ENCODE data around the gene IL12RB1. TPM values are rescaled to one million over a fixed set of nuclear protein-coding genes. Genes with fewer than 3 reads are reported as not detected.

IL12RB1 gene
- total RNA-seq, 1 experiment from 2014 or later: not detected

DNA sequence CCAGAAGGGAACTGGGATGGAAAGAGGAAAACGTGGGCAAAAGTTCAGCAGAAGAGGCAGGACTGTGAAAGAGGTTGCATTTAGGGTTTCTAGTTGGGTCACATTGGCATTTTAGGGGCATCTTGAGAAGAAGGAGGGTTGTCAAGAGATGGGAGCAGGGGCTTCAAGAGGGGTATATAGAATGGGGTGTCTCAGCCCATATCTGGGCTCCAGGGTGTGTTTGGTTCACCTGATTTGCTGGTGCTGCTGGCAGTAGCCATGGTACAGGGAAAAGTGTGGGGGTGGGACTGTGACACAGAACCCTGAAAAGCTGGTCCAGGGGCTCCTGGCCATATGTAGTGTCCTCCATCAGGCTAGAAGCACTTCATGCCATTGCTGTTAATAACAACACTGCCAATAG is 33.4 kb upstream of the IL12RB1 start:
- Mint-ChIP-seq H3K27me3 (ENCODE audit: insufficient read depth, unreplicated experiment) (no peaks in the 10 kb centered on the region), H3K4me1 (ENCODE audit: insufficient read depth, unreplicated experiment) (peaks cover 12% of the 10 kb centered on the region), H3K9me3 (ENCODE audit: unreplicated experiment) (no peaks in the 10 kb centered on the region), H3K27ac (ENCODE audit: low read depth, unreplicated experiment) (no peak overlapping the region), H3K4me3 (ENCODE audit: unreplicated experiment) (no peak overlapping the region), H3K36me3 (ENCODE audit: insufficient read depth, unreplicated experiment) (peaks cover 7% of the 10 kb centered on the region)
- no TSS peak for BruUV-seq (replicated peaks)
- ChIA-PET CTCF (interaction anchor here (0.5 to 3.1 kb wide), 2 partner anchors 21 to 32 kb away, joined by 3 to 15 read pairs; partner anchors contain the start of gene PIK3R2), POLR2A (interaction anchor here (0.5 to 1.1 kb wide), 3 partner anchors 88 to 1334 kb away, joined by 3 to 4 read pairs (median 3); no protein-coding TSS in a partner anchor)
- TF ChIP-seq, protein P1, sequence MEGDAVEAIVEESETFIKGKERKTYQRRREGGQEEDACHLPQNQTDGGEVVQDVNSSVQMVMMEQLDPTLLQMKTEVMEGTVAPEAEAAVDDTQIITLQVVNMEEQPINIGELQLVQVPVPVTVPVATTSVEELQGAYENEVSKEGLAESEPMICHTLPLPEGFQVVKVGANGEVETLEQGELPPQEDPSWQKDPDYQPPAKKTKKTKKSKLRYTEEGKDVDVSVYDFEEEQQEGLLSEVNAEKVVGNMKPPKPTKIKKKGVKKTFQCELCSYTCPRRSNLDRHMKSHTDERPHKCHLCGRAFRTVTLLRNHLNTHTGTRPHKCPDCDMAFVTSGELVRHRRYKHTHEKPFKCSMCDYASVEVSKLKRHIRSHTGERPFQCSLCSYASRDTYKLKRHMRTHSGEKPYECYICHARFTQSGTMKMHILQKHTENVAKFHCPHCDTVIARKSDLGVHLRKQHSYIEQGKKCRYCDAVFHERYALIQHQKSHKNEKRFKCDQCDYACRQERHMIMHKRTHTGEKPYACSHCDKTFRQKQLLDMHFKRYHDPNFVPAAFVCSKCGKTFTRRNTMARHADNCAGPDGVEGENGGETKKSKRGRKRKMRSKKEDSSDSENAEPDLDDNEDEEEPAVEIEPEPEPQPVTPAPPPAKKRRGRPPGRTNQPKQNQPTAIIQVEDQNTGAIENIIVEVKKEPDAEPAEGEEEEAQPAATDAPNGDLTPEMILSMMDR (IDR thresholded peaks at IDR 0.05; ENCODE audit: unreplicated experiment): no peak
- intact Hi-C loops (cut with micrococcal nuclease): no loop called here
- no peak for DNase-seq (ENCODE audit: unreplicated experiment)

- Mint-ChIP-seq H3K9me3 (ENCODE audit: unreplicated experiment) (no peaks in the 10 kb centered on the region), H3K27me3 (ENCODE audit: insufficient read depth, unreplicated experiment) (no peaks in the 10 kb centered on the region), H3K36me3 (ENCODE audit: insufficient read depth, unreplicated experiment) (peaks cover 5% of the 10 kb centered on the region), H3K27ac (ENCODE audit: low read depth, unreplicated experiment) (no peak overlapping the region), H3K4me3 (ENCODE audit: unreplicated experiment) (no peak overlapping the region), H3K4me1 (ENCODE audit: insufficient read depth, unreplicated experiment) (peaks cover 12% of the 10 kb centered on the region)
- no TSS peak for BruUV-seq (replicated peaks)
- POLR2A ChIA-PET: interaction anchor here (0.5 to 1.5 kb wide), 2 partner anchors 21 to 88 kb away, joined by 3 to 5 read pairs; no protein-coding TSS in a partner anchor
- intact Hi-C loops (cut with micrococcal nuclease): loop anchor here (10.0 kb wide), 1 partner anchor 205 kb away; the partner anchor contains the start of gene LSM4
- TF ChIP-seq, protein P1 (IDR thresholded peaks at IDR 0.05; ENCODE audit: unreplicated experiment): no peak
- no peak for DNase-seq (ENCODE audit: unreplicated experiment)
- CTCF ChIA-PET: interaction anchor here (0.5 to 3.1 kb wide), 2 partner anchors 21 to 32 kb away, joined by 3 to 15 read pairs; partner anchors contain the start of gene PIK3R2
Observed at GRCh38 chr19:18119717-18120105, 33.0 kb upstream of the IL12RB1 start.

DNA sequence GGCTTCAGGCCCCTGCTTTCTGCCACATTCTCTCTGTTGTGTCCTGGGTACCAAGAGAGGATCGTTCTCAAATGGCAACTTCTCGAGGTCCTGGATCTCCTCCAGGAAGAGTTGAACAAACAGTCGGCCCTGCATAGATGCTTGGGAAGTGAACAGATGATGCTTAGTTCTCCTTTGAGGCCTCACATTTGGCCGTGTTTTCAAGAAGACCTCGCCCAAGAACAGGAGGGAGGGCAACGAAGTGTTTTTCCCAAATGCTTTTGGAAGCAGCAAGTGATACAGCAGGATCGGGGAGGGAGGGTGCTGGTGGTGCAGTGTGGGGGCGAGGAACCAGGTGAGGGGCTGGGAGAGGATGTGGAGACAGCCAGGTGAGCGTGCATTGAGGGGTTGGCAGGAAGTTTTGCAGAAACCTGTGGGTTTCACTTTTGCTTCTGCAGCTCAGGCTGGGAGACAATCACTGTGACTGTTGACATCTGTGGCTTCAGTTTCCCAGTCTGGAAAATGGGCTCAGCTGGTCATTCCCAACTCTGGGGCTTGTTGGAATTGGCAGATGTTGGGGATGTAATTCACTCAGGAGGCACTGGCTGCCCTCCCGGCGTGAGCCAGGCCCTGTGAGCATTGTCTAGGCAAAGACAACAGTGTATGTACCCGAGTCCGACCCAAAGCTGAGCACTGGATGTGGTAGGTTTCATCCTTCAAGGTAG is 32.4 kb upstream of the IL12RB1 start:
- H3K27ac Mint-ChIP-seq (ENCODE audit: low read depth, unreplicated experiment): no peak overlapping the region
- CTCF ChIA-PET: interaction anchor here (0.5 to 3.1 kb wide), 4 partner anchors 20 to 210 kb away, joined by 3 to 15 read pairs (median 10); partner anchors contain the start of gene PIK3R2

More for the DNA sequence above, 32.4 kb upstream of the IL12RB1 start:
- intact Hi-C loops (cut with micrococcal nuclease): loop anchor here (10.0 kb wide), 1 partner anchor 206 kb away; the partner anchor contains the start of gene LSM4
- no peaks in the 10 kb centered on the region for H3K27me3 Mint-ChIP-seq (ENCODE audit: insufficient read depth, unreplicated experiment)
- peaks cover 12% of the 10 kb centered on the region for H3K4me1 Mint-ChIP-seq (ENCODE audit: insufficient read depth, unreplicated experiment)
- BruUV-seq (replicated peaks): no TSS peak
- DNase-seq (ENCODE audit: unreplicated experiment): no peak
- no peaks in the 10 kb centered on the region for H3K9me3 Mint-ChIP-seq (ENCODE audit: unreplicated experiment)
- POLR2A ChIA-PET: interaction anchor here (0.5 to 1.7 kb wide), 5 partner anchors 22 to 88 kb away, joined by 3 to 13 read pairs (median 3); partner anchors contain the start of gene MPV17L2
- peaks cover 5% of the 10 kb centered on the region for H3K36me3 Mint-ChIP-seq (ENCODE audit: insufficient read depth, unreplicated experiment)
- TF ChIP-seq, protein P1 (IDR thresholded peaks at IDR 0.05; ENCODE audit: unreplicated experiment): no peak
- peak overlapping the region; percentile 77 for H3K4me3 Mint-ChIP-seq (ENCODE audit: unreplicated experiment)
